Measurements from ENCODE around the gene LETM1. TPM values are rescaled to one million over a fixed set of nuclear protein-coding genes. Genes with fewer than 3 reads are reported as not detected.

Gene LETM1
- total and polyA plus RNA-seq, 2 of the 8 experiments (the other 6 are each of a cell fraction or from before 2014, with no cell fraction given): 19.8 to 50.1 TPM

DNA sequence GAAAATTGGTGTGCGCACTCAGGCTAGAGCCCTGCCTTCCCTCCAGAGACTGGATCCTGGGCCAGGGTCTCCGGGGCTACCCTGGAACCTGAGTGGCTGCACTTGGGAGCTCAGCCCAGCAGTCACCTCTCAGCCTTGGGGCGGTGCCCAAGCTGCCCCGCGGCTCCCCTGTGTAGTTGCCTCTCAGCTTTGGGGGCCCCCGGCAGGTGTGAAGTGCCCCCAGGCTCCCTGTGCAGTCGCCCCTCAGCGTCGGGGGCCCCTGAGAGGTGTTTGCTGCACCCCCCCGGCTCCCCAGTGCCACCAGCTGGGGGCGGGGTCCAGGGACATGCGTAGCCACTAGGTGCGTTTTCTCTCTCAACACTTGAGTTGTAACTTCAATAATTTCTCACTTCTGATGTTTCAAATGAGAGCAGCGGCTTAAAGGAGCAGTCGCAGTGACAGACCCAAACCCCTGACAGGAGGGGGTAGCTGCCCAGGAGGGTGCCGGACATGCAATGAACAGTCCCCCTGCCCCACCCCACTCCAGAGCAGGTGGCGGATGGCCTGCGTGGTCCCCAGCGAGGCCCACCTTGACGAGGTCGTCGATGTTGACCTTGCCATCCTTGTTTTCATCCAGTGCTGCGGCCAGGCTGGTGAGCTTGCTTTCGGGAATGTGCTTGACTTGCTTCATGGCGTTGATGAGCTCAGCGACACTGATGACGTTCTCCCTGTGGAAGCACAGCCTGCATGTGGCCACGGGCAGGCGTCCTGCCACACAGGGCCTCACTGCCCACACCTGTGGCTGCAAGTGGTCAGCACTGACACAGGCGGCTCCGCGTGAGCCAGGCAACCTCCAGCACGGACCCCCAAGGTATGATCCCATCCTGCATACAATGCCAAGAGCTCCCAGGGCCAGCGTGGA lies 40.6 kb downstream of the LETM1 start (continued):
- TF ChIP-seq, protein P1, sequence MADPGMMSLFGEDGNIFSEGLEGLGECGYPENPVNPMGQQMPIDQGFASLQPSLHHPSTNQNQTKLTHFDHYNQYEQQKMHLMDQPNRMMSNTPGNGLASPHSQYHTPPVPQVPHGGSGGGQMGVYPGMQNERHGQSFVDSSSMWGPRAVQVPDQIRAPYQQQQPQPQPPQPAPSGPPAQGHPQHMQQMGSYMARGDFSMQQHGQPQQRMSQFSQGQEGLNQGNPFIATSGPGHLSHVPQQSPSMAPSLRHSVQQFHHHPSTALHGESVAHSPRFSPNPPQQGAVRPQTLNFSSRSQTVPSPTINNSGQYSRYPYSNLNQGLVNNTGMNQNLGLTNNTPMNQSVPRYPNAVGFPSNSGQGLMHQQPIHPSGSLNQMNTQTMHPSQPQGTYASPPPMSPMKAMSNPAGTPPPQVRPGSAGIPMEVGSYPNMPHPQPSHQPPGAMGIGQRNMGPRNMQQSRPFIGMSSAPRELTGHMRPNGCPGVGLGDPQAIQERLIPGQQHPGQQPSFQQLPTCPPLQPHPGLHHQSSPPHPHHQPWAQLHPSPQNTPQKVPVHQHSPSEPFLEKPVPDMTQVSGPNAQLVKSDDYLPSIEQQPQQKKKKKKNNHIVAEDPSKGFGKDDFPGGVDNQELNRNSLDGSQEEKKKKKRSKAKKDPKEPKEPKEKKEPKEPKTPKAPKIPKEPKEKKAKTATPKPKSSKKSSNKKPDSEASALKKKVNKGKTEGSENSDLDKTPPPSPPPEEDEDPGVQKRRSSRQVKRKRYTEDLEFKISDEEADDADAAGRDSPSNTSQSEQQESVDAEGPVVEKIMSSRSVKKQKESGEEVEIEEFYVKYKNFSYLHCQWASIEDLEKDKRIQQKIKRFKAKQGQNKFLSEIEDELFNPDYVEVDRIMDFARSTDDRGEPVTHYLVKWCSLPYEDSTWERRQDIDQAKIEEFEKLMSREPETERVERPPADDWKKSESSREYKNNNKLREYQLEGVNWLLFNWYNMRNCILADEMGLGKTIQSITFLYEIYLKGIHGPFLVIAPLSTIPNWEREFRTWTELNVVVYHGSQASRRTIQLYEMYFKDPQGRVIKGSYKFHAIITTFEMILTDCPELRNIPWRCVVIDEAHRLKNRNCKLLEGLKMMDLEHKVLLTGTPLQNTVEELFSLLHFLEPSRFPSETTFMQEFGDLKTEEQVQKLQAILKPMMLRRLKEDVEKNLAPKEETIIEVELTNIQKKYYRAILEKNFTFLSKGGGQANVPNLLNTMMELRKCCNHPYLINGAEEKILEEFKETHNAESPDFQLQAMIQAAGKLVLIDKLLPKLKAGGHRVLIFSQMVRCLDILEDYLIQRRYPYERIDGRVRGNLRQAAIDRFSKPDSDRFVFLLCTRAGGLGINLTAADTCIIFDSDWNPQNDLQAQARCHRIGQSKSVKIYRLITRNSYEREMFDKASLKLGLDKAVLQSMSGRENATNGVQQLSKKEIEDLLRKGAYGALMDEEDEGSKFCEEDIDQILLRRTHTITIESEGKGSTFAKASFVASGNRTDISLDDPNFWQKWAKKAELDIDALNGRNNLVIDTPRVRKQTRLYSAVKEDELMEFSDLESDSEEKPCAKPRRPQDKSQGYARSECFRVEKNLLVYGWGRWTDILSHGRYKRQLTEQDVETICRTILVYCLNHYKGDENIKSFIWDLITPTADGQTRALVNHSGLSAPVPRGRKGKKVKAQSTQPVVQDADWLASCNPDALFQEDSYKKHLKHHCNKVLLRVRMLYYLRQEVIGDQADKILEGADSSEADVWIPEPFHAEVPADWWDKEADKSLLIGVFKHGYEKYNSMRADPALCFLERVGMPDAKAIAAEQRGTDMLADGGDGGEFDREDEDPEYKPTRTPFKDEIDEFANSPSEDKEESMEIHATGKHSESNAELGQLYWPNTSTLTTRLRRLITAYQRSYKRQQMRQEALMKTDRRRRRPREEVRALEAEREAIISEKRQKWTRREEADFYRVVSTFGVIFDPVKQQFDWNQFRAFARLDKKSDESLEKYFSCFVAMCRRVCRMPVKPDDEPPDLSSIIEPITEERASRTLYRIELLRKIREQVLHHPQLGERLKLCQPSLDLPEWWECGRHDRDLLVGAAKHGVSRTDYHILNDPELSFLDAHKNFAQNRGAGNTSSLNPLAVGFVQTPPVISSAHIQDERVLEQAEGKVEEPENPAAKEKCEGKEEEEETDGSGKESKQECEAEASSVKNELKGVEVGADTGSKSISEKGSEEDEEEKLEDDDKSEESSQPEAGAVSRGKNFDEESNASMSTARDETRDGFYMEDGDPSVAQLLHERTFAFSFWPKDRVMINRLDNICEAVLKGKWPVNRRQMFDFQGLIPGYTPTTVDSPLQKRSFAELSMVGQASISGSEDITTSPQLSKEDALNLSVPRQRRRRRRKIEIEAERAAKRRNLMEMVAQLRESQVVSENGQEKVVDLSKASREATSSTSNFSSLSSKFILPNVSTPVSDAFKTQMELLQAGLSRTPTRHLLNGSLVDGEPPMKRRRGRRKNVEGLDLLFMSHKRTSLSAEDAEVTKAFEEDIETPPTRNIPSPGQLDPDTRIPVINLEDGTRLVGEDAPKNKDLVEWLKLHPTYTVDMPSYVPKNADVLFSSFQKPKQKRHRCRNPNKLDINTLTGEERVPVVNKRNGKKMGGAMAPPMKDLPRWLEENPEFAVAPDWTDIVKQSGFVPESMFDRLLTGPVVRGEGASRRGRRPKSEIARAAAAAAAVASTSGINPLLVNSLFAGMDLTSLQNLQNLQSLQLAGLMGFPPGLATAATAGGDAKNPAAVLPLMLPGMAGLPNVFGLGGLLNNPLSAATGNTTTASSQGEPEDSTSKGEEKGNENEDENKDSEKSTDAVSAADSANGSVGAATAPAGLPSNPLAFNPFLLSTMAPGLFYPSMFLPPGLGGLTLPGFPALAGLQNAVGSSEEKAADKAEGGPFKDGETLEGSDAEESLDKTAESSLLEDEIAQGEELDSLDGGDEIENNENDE (IDR thresholded peaks at IDR 0.05; ENCODE audit: insufficient replicate concordance, low read length): no peak
- no peak for TF ChIP-seq CHD1 (IDR thresholded peaks at IDR 0.05; ENCODE audit: low read depth, low read length)
- TF ChIP-seq POU5F1 (IDR thresholded peaks at IDR 0.05; ENCODE audit: low read depth, low read length): no peak
- TF ChIP-seq RBBP5 (IDR thresholded peaks at IDR 0.05; ENCODE audit: borderline replicate concordance, low read depth, low read length): no peak
- no peak for TF ChIP-seq EZH2 (IDR thresholded peaks at IDR 0.05; ENCODE audit: low read depth, low read length, severe bottlenecking)
- no peak for TF ChIP-seq PHF8 (conservative IDR thresholded peaks at IDR 0.05; ENCODE audit: low read depth, low read length)
- no peak for TF ChIP-seq CHD2 (IDR thresholded peaks at IDR 0.05; ENCODE audit: low read length)
- TF ChIP-seq MAX (IDR thresholded peaks at IDR 0.05): no peak
- TF ChIP-seq TAF7 (optimal IDR thresholded peaks at IDR 0.05; ENCODE audit: borderline replicate concordance, low read depth, low read length): no peak
